Heart left ventricle (tissue), 16 donors: ENCODE data around the gene SCRN2. TPM values are rescaled to one million over a fixed set of nuclear protein-coding genes. Genes with fewer than 3 reads are reported as not detected.

Experiments used
- ATAC-seq, 4 donors: fragments of 200-7000 bp; cut with Tn5 transposase; one replicate each; pipeline ENCODE4 v1.9.1; 2020 to 2022; ENCODE audit warnings: moderate library complexity in 4 of 4, mild to moderate bottlenecking in 3 of 4, moderate number of reproducible peaks in 1 of 4
- DNase-seq, 5 donors: peaks; one replicate each; pipeline ENCODE4 v3.0.0-alpha.2; 2020
- H3K27ac ChIP-seq, 12 donors: fragments of 200-600 bp; sonication (generic) in 4 of 12; one replicate each; pipeline versions ENCODE4 v1.5.0 to v1.8.0; 2016 to 2022; ENCODE audit warnings: mild to moderate bottlenecking in 2 of 12
- H3K27me3 ChIP-seq, 9 donors: fragments of 200-600 bp; sonication (generic) in 2 of 9; one replicate each; pipeline versions ENCODE4 v1.5.1 to v1.8.0; 2016 to 2022; ENCODE audit warnings: mild to moderate bottlenecking in 3 of 9
- H3K36me3 ChIP-seq, 9 donors: fragments of 200-600 bp; sonication (generic) in 2 of 9; one replicate each; pipeline versions ENCODE4 v1.5.0 to v1.8.0; 2018 to 2022; ENCODE audit warnings: mild to moderate bottlenecking in 2 of 9
- H3K4me1 ChIP-seq, 12 donors: fragments of 200-600 bp; sonication (generic) in 4 of 12; one replicate each; pipeline versions ENCODE4 v1.5.0 to v1.8.0; 2016 to 2022; ENCODE audit warnings: mild to moderate bottlenecking in 3 of 12
- H3K4me3 ChIP-seq, 12 donors: fragments of 200-600 bp; sonication (generic) in 4 of 12; one replicate each; pipeline versions ENCODE4 v1.5.0 to v1.8.0; 2017 to 2022; ENCODE audit warnings: mild to moderate bottlenecking in 9 of 12, moderate library complexity in 4 of 12
- H3K9me3 ChIP-seq, 12 donors: fragments of 200-600 bp; sonication (generic) in 4 of 12; one replicate each; pipeline versions ENCODE4 v1.5.0 to v1.8.0; 2016 to 2022; ENCODE audit warnings: mild to moderate bottlenecking in 1 of 12
- CTCF ChIP-seq, 12 donors: fragments of 200-600 bp; sonication (generic) in 4 of 12; IDR thresholded peaks; one replicate each; pipeline versions ENCODE4 v1.5.0 to v1.8.0; 2018 to 2022; ENCODE audit warnings: antibody characterized with exemption in 12 of 12, mild to moderate bottlenecking in 5 of 12
- POLR2A ChIP-seq, 2 donors: fragments of 450-650 bp; IDR thresholded peaks; one replicate each; pipeline ENCODE4 v1.6.1; 2017; ENCODE audit warnings: antibody characterized with exemption in 2 of 2, mild to moderate bottlenecking in 2 of 2, moderate library complexity in 2 of 2
- WGBS, 4 donors: extraction: QIAGEN DNeasy Blood & Tissue Kit in 2 of 4; methylation state at CpG; one replicate each; pipeline versions ENCODE4 v1.1.5 to v1.1.7; 2013 to 2018; 5-methylcytosine and 5-hydroxymethylcytosine counted together
- intact Hi-C, 10 donors: fragments of 100-400 bp; cut with DNase I; formaldehyde crosslinking; loops; one replicate each; pipeline versions ENCODE4 v1.11.1 to v1.14.2; 2022
- polyA plus RNA-seq, 2 donors: library from polyadenylated mRNA; stranded (reverse); fragments of 200-250 nt; gene quantifications; one replicate each; pipeline ENCODE4 v1.2.3, GENCODE V29; 2013
- total RNA-seq, 9 donors: library from RNA; depleted of rRNA in 2 of 9; stranded (reverse); fragments of >200 nt in 2 of 9; fragmentation: NEBNext Ultra II Directional in 3 of 9; extraction: Animal tissue kit (Norgen Biotek cat#: 25700) in 3 of 9; gene quantifications; one replicate each; pipeline versions ENCODE4 v1.1.0 to v1.2.4, GENCODE V29; 2016 to 2023
- donor health status: ischemic (EF 13 %, LVEDD 7.1; RV severe dilation, severe dysfunction).
- donor health status: healthy with polysubstance abuse.
- donor health status: DM: no; HTN: yes; CAD: no.
- donor health status: DM: no; HTN: no; CAD: no.
- donor health status: ischemic (EF 25% LVEDD 6.9; RV normal size, moderate dysfunction).
- donor health status: ischemic (EF 25% LVEDD 5.7; RV mildly dilated, moderate dysfunction).
- donor health status: healthy.
- donor health status: DM: yes; HTN: yes; CAD: no.
- donor health status: ischemic (EF 35%, LVEDD 5.7; RV mildly dilated, moderate dysfunction).
- donor health status: nonischemic (EF 11% LVEDD 7.7; RV severe dilation, severe dysfunction).
- donor health status: DM: yes; HTN: yes; CAD: no.
- donor health status: PGD.
- donor health status: ischemic (EF 29% LVEDD 5.4; RV normal size, mild dysfunction).
- donor health status: nonischemic (EF 23%, LVEDD 6.1; RV moderate dilation, normal function).

SCRN2 gene
- total and polyA plus RNA-seq, 11 donors, result 17.5 to 58.5 (median 33.9) TPM

- WGBS, 4 donors, result 58 to 78% (median 76%) methylated on average over 7 of the region's 7 CpGs
- no peak for DNase-seq
Measured at GRCh38 chr17:47811709-47812108, 29.4 kb downstream of the SCRN2 start.

GRCh38 chr17:47810901-47811635 lies 30.0 kb downstream of the SCRN2 start:
- intact Hi-C loops, result no loop called here
- H3K27ac ChIP-seq, result no peak overlapping the region
- ATAC-seq, result no peak
- H3K9me3 ChIP-seq, result no peaks in the 10 kb centered on the region
- no peak overlapping the region for H3K4me3 ChIP-seq
- H3K36me3 ChIP-seq, result peaks cover 0 to 96% (median 64%) of the 10 kb centered on the region in 9 donors
- no peaks in the 10 kb centered on the region for H3K27me3 ChIP-seq
- TF ChIP-seq CTCF (IDR thresholded peaks at IDR 0.05), result no peak
- 79 to 86% (median 83%) methylated on average over 9 of the region's 9 CpGs for WGBS, 4 donors
- peak in 3 of 5 donors; percentile 1 to 16 (median 13) for DNase-seq
- H3K4me1 ChIP-seq, result peaks cover 0 to 4% (median 0%) of the 10 kb centered on the region in 12 donors

More at GRCh38 chr17:47811709-47812108, 29.4 kb downstream of the SCRN2 start:
- ATAC-seq, result no peak
- TF ChIP-seq POLR2A (IDR thresholded peaks at IDR 0.05), result no peak
- H3K27me3 ChIP-seq, result no peaks in the 10 kb centered on the region
- H3K9me3 ChIP-seq, result no peaks in the 10 kb centered on the region
- peaks cover 0 to 4% (median 0%) of the 10 kb centered on the region in 12 donors for H3K4me1 ChIP-seq
- intact Hi-C loops, result no loop called here
- H3K27ac ChIP-seq, result no peak overlapping the region
- peaks cover 0 to 99% (median 71%) of the 10 kb centered on the region in 9 donors for H3K36me3 ChIP-seq
- no peak overlapping the region for H3K4me3 ChIP-seq

- ATAC-seq, result peak in 1 of 4 donors; percentile 31
- WGBS, 4 donors, result 66 to 81% (median 73%) methylated on average over 10 of the region's 10 CpGs
Measured at GRCh38 chr17:47810200-47810821, 30.8 kb downstream of the SCRN2 start.

GRCh38 chr17:47808830-47809480 lies 32.1 kb downstream of the SCRN2 start:
- 92 to 96% (median 95%) methylated on average over 15 to 22 of the region's 22 CpGs for WGBS, 4 donors
- Histone ChIP-seq H3K27me3 (no peaks in the 10 kb centered on the region), H3K4me3 (no peak overlapping the region), H3K27ac (no peak overlapping the region), H3K4me1 (peaks cover 0 to 10% (median 2%) of the 10 kb centered on the region in 12 donors), H3K36me3 (peaks cover 0 to 75% (median 43%) of the 10 kb centered on the region in 9 donors), H3K9me3 (no peaks in the 10 kb centered on the region)
- no peak for TF ChIP-seq POLR2A (IDR thresholded peaks at IDR 0.05)
- TF ChIP-seq CTCF (IDR thresholded peaks at IDR 0.05), result no peak
- DNase-seq, result peak in 1 of 5 donors; percentile 4
- ATAC-seq, result no peak
- intact Hi-C loops, result loop anchor here in 3 of 10 donors (10.0 kb wide), 2 partner anchors 144 to 584 kb away; no protein-coding TSS in a partner anchor

More at GRCh38 chr17:47810200-47810821, 30.8 kb downstream of the SCRN2 start:
- H3K27ac ChIP-seq, result no peak overlapping the region
- intact Hi-C loops, result no loop called here
- H3K36me3 ChIP-seq, result peaks cover 0 to 89% (median 57%) of the 10 kb centered on the region in 9 donors
- peaks cover 0 to 8% (median 2%) of the 10 kb centered on the region in 12 donors for H3K4me1 ChIP-seq
- H3K27me3 ChIP-seq, result no peaks in the 10 kb centered on the region
- TF ChIP-seq CTCF (IDR thresholded peaks at IDR 0.05), result no peak
- no peak for TF ChIP-seq POLR2A (IDR thresholded peaks at IDR 0.05)
- H3K9me3 ChIP-seq, result no peaks in the 10 kb centered on the region
- no peak overlapping the region for H3K4me3 ChIP-seq
- peak in 3 of 5 donors; percentile 3 to 19 (median 15) for DNase-seq
